Common myeloid progenitor, CD34-positive (primary cell): ENCODE results near the gene FBN3.
"Not testable (repeated sequence)": the region's sequence is repeated elsewhere in the genome, so short reads cannot be mapped to it uniquely, and the experiment has no call there.

Experiments
- CTCF ChIA-PET: fragments of 350-600 bp; sonication (Branson Sonifier 250); formaldehyde crosslinking; loops from one replicate; lab custom pipeline; 2021; ENCODE audit warnings: antibody characterized with exemption; lab: Charles Lee
- POLR2A ChIA-PET: fragments of 350-600 bp; sonication (Branson Sonifier 250); formaldehyde crosslinking; loops from one replicate; lab custom pipeline; 2021; ENCODE audit warnings: antibody characterized with exemption; lab: Charles Lee
- DNase-seq, 3 donors: peaks; one replicate each; pipeline versions ENCODE4 v3.0.0 to v3.0.0-alpha.2; 2013
- H3K27ac ChIP-seq, 2 experiments: 1 replicate in 1 of 2; 2 replicates in 1 of 2; pipeline ENCODE4 v1.7.0; 2013; ENCODE audit warnings: inconsistent platforms in 2 of 2, low read length in 2 of 2, mild to moderate bottlenecking in 2 of 2, low read depth in 1 of 2, moderate library complexity in 1 of 2; ENCODE audit not compliant: severe bottlenecking in 2 of 2, insufficient read depth in 1 of 2, poor library complexity in 1 of 2
- H3K27me3 ChIP-seq, 5 experiments: replicated peaks in 2 of 5; 1 replicate in 3 of 5; 2 replicates in 2 of 5; pipeline versions ENCODE4 v1.6.1 to v1.7.0; 2013; ENCODE audit warnings: low read length in 4 of 5, mild to moderate bottlenecking in 2 of 5, moderate library complexity in 2 of 5, inconsistent platforms in 1 of 5; ENCODE audit not compliant: insufficient read depth in 5 of 5, control insufficient read depth in 4 of 5
- H3K36me3 ChIP-seq, 4 experiments: 1 replicate in 2 of 4; 2 replicates in 2 of 4; pipeline versions ENCODE4 v1.6.1 to v1.7.0; 2013; ENCODE audit warnings: low read length in 3 of 4, control low read depth in 1 of 4, mild to moderate bottlenecking in 1 of 4; ENCODE audit not compliant: control insufficient read depth in 4 of 4, insufficient read depth in 4 of 4
- H3K4me1 ChIP-seq, 4 experiments: 1 replicate in 3 of 4; 2 replicates in 1 of 4; pipeline versions ENCODE4 v1.6.1 to v1.7.1; 2013; ENCODE audit warnings: low read length in 3 of 4, mild to moderate bottlenecking in 3 of 4, control low read depth in 1 of 4, inconsistent platforms in 1 of 4, moderate library complexity in 1 of 4; ENCODE audit not compliant: control insufficient read depth in 4 of 4, insufficient read depth in 4 of 4; ENCODE audit errors: control extremely low read depth in 1 of 4
- H3K4me3 ChIP-seq, 7 experiments: 1 replicate in 4 of 7; 2 replicates in 3 of 7; pipeline versions ENCODE4 v1.5.1 to v1.7.0; 2013; ENCODE audit warnings: mild to moderate bottlenecking in 7 of 7, low read length in 6 of 7, moderate library complexity in 6 of 7, inconsistent platforms in 2 of 7, low read depth in 2 of 7, control low read depth in 1 of 7; ENCODE audit not compliant: insufficient read depth in 4 of 7, control insufficient read depth in 1 of 7; ENCODE audit errors: extremely low read depth in 1 of 7
- H3K9me3 ChIP-seq, 5 experiments: 1 replicate in 4 of 5; 2 replicates in 1 of 5; pipeline versions ENCODE4 v1.6.1 to v1.7.1; 2013; ENCODE audit warnings: low read length in 4 of 5, mild to moderate bottlenecking in 2 of 5, inconsistent platforms in 1 of 5, low read depth in 1 of 5, moderate library complexity in 1 of 5; ENCODE audit not compliant: control insufficient read depth in 4 of 5, insufficient read depth in 2 of 5; ENCODE audit errors: control extremely low read depth in 1 of 5
- WGBS: methylation state at CpG from one replicate; pipeline ENCODE4 v1.1.5; 2013; ENCODE audit not compliant: insufficient coverage; 5-methylcytosine and 5-hydroxymethylcytosine counted together

Gene FBN3

DNA sequence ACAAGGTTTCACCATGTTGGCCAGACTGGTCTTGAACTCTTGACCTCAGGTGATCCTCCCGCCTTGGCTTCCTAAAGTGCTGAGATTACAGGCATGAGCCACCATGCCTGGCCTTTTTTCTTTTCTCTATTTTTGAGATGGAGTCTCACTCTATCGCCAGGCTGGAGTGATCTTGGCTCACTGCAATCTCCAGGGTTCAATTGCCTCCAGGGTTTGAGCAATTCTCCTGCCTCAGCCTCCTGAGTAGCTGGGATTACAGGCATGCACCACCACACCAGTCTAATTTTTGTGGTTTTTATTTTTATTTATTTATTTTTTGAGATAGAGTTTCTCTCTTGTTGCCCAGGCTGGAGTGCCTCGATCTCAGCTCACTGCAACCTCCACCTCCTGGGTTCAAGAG is 125.1 kb downstream of the FBN3 start:
- DNase-seq, H3K4me3 ChIP-seq, H3K9me3 ChIP-seq, H3K36me3 ChIP-seq, H3K27me3 ChIP-seq, POLR2A ChIA-PET, H3K27ac ChIP-seq: not testable (repeated sequence)
- WGBS, result 97% methylated on average over 3 of the region's 3 CpGs
- peaks cover 0 to 13% (median 8%) of the 10 kb centered on the region in 4 experiments for H3K4me1 ChIP-seq
- CTCF ChIA-PET, result interaction anchor here (1.4 kb wide), 1 partner anchor 9 kb away, joined by 3 read pairs; no protein-coding TSS in a partner anchor

DNA sequence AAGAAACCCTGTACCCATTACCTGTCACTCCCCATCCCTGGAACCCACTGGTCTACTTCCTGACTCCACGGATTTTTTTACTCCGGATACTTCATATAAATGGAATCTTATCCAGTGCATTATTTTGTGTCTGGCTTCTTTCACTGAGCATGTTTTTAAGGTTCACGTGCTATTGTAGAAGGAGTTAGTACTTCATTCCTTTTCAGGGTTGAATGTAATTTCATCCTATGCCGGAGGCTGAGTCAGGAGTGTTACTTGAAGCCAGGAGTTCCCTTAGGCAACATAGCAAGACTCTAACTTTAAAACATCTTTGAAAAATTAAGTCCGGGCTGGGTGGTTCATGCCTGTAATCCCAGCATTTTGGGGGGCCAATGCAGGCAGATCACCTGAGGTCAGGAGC is 126.0 kb downstream of the FBN3 start:
- Histone ChIP-seq H3K4me3 (no peak overlapping the region), H3K4me1 (peaks cover 0 to 9% (median 5%) of the 10 kb centered on the region in 4 experiments), H3K27ac (no peak overlapping the region), H3K9me3 (no peaks in the 10 kb centered on the region), H3K27me3 (no peaks in the 10 kb centered on the region), H3K36me3 (no peaks in the 10 kb centered on the region)
- ChIA-PET POLR2A (no interaction called here), CTCF (interaction anchor here (1.4 kb wide), 1 partner anchor 8 kb away, joined by 3 read pairs; no protein-coding TSS in a partner anchor)
- WGBS, result 94% methylated on average over 2 of the region's 5 CpGs
- DNase-seq, result no peak

DNA sequence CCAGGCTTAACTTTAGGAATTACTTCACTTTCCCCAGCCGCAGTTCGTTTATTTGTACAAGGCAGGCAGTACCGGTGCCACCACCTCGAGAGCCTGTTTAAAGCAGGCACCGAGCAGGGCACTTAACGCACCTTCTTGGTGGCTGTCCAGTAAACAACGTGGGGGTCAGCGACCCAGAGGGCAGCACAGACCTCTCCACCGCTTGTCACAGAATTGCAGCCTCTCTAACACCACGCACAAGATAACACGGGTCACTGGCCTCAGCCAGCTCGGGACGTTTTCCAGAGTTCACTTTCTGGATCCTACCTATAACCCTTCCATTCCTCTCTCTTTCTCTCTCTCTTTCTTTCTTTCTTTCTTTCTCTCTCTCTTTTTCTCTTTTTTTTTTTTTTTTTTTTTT is 127.1 kb downstream of the FBN3 start:
- Histone ChIP-seq H3K9me3 (no peaks in the 10 kb centered on the region), H3K27ac (no peak overlapping the region), H3K27me3 (no peaks in the 10 kb centered on the region), H3K36me3 (no peaks in the 10 kb centered on the region), H3K4me3 (no peak overlapping the region), H3K4me1 (peaks cover 0 to 3% (median 1%) of the 10 kb centered on the region in 4 experiments)
- no peak for DNase-seq
- CTCF ChIA-PET, result no interaction called here
- 94% methylated on average over 10 of the region's 13 CpGs for WGBS
- POLR2A ChIA-PET, result no interaction called here

DNA sequence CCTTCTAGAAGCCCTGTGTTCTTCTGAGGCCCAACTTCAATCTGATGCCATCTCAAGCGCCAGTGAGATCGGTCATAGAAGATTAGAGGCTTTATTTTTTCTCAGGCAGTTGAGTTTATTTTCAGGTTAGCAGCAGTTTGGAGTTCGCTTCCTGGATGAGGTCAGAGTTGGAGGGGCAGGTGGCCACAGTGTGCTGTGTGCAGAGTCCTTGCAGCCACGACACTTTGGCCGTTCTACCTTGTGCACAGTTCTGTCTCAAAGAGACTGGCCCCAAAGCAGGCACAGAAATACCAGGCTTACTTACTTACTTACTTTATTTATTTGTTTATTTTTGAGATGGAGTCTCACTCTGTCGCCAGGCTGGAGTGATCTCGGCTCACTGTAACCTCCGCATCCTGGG is 128.0 kb downstream of the FBN3 start:
- Histone ChIP-seq H3K27me3 (no peaks in the 10 kb centered on the region), H3K9me3 (no peaks in the 10 kb centered on the region), H3K27ac (no peak overlapping the region), H3K36me3 (no peaks in the 10 kb centered on the region), H3K4me1 (peaks cover 0 to 3% (median 1%) of the 10 kb centered on the region in 4 experiments), H3K4me3 (no peak overlapping the region)
- DNase-seq, result no peak
- 98% methylated on average over 5 of the region's 8 CpGs for WGBS
- ChIA-PET CTCF (interaction anchor here (1.1 kb wide), 1 partner anchor 19 kb away, joined by 3 read pairs; no protein-coding TSS in a partner anchor), POLR2A (no interaction called here)

DNA sequence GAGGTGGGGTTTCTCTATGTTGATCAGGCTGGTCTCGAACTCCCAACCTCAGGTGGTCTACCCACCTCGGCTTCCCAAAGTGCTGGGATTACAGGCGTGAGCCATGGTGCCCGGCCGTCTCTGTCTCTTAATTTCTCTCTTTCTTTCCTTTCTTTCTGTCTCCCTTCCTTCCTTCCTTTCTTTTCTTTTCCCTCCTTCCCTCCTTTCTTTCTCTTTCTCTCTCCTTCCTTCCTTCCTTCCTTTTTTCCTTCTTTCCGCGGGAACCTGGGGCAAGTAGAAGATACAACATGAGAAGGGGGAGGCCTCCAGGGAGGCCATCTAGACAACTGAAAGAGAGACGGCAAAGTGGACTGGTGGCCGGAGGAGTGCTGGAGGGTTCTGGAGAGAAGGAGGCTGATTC is 128.7 kb downstream of the FBN3 start:
- H3K4me1 ChIP-seq, result peaks cover 0 to 3% (median 1%) of the 10 kb centered on the region in 4 experiments
- DNase-seq, result no peak
- H3K36me3 ChIP-seq, result no peaks in the 10 kb centered on the region
- H3K27me3 ChIP-seq, result no peaks in the 10 kb centered on the region
- 95% methylated on average over 5 of the region's 9 CpGs for WGBS
- ChIA-PET CTCF (interaction anchor here (0.6 to 1.1 kb wide), 3 partner anchors 18 to 951 kb away, joined by 3 read pairs; partner anchors contain the start of gene ZNF557), POLR2A (no interaction called here)
- H3K9me3 ChIP-seq, result no peaks in the 10 kb centered on the region
- no peak overlapping the region for H3K27ac ChIP-seq
- H3K4me3 ChIP-seq, result no peak overlapping the region

DNA sequence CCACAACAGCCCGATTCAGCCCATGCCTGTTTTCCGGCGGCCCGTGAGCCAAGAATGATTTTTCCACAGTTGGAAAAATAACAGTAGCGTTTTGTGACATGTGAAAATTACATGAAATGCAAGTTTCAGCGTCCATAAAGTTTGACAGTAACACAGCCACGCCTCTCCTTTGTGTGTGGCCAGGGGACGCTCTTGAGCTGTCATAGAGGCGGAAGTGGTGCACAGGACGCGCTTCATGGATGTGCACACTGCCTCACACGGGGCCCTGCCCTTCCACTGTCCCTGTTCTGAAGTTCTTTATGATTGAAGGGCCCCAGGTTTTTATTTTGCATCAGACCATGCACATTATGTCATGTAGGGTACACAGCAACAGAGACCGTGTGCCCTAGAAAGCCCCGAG is 131.6 kb downstream of the FBN3 start:
- Histone ChIP-seq H3K4me3 (no peak overlapping the region), H3K27me3 (no peaks in the 10 kb centered on the region), H3K9me3 (no peaks in the 10 kb centered on the region), H3K4me1 (peaks cover 0 to 3% (median 1%) of the 10 kb centered on the region in 4 experiments), H3K27ac (no peak overlapping the region), H3K36me3 (no peaks in the 10 kb centered on the region)
- DNase-seq, result peak; percentile 42 to 78 (median 75)
- CTCF ChIA-PET, result interaction anchor here (1.1 to 1.8 kb wide), 2 partner anchors 9 to 14 kb away, joined by 3 to 5 read pairs; no protein-coding TSS in a partner anchor
- 62% methylated on average over 14 of the region's 14 CpGs for WGBS
- POLR2A ChIA-PET, result no interaction called here
